Measurements from ENCODE around the gene HOXC5.

The HOXC5 gene

DNA sequence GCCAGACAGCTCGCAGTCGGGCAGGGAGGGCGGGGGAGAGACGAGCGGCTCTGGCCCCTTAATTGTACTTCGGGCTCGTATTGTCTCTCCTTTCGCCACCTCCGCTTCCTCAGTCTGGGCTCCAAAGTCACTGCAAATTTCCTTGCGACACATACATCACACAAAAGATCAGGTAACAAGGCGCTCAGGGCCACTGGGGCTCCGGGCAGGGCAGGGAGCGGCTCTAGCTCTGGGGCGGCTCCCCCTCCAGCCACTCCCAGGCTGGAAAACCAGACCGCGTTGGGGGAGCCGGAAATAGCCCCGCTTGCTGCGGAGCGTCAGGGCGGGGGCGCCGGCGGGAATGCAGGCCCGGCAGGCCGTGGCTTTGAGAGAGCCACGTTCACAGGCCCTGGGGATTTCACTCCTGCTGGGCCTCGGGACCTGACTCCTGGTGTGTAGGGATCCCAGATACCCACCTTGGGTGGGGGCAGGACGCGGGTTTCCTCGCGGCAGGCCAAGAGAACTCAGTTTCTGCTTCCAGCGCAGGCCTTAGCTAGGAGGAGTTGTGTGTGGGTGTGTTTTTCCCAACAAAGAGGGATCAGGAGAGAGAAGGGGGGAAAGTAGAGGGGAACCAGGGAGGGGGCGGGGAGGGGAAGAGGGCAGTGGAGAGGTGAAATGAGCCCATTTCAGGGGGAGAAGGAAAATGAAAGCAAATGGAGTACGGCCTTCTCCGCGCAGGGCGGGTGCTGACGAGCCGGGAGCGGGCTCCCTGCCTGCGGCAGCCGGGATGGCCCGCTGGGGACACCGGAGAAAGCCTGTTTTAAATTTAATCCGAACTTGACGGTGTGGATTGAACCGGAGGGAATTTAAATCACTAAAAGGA is 37.2 kb upstream of the HOXC5 start:
- no peak for DNase-seq (ENCODE audit: low read depth)

DNA sequence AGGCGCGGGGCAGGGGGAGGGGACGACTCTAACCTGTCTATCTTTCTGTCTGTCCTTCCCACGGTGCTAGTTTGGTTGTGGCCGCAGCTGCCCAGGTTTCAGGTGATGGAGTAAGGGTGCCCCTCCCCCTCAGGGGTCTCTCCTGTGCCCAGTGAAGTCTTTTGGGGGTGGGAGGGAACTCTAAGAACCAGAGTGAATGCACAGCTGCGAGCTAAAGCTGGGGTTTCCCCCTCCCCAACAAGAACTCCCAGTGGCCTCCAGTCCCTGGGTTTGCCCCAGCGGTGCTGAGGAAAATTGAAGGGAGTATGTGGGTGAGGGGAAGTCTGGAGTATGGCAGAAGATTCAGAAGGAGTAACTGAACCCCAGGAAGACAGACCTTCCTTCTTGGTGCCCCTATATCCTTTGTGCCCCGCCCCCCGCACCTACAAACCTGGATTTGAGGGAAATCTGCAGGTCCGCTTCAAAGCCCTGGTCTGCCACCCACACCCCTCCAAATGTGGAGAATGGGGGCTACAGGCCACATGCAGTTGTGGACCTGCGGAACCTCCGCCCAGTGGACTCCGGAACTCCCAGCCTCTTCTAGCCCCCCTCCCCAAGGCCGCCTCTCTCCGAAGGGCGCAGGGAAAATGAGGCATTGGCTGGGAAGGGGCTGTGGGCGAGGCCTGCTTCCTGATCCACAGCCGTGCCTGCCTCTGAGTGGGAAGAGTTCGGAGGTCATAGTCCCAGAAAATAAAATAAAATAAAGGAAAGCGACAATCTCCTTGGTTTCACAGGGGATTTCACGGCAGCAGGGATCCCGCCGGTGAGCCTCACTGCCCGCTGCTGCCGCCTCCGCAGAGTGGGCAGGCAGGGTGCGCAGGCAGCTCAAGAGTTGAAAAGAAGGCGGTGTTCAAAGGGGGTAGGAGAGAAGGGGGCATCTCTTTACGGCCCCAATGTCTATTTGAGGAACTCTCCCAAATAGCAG is 36.3 kb upstream of the HOXC5 start:
- no peak for DNase-seq (ENCODE audit: low read depth)

DNA sequence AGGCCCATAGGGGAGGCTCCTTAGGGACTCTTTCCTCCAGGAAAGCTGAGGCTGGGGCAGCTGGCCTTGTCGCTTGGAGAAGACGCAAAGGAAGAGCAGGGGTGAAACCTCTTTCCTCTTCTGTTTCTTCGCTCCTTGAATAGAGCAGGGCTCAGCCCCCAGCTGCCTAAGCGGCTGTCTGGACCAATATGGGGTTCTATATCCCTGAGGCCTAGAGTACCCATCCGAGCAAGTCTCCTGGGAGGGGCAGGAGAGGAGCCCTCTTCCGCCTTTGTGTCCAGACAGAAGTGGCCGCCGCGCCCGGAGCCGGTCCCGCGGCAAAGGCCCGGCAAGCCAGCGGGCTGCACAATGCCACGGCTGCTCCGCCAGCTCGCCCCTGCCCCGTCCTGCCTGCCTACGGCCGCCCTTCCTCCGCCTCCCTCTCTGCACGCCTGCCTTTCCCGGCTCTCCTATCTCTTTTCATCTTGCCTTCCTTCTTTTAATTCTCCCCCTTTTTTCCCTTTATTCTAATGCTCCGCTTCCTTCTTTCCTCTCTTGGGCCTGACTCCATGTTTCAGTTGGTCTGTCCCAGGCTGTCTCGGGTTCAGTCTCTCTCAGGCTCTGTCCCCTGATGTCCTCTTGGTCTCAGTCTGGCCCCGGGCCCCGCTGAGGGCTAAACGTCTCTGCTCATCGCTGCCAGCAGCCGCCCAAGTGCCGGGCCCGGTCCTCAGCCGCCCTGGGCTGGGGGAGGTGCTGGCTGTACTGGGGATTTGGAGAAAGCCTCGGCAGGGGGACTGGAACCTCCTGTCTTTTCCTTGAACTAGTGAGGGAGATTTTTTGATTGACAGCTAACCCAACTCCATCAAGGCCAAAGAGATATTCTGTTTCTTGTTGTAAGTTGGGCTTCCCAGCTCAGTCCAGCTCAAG is 35.4 kb upstream of the HOXC5 start:
- no peak for DNase-seq (ENCODE audit: low read depth)

DNA sequence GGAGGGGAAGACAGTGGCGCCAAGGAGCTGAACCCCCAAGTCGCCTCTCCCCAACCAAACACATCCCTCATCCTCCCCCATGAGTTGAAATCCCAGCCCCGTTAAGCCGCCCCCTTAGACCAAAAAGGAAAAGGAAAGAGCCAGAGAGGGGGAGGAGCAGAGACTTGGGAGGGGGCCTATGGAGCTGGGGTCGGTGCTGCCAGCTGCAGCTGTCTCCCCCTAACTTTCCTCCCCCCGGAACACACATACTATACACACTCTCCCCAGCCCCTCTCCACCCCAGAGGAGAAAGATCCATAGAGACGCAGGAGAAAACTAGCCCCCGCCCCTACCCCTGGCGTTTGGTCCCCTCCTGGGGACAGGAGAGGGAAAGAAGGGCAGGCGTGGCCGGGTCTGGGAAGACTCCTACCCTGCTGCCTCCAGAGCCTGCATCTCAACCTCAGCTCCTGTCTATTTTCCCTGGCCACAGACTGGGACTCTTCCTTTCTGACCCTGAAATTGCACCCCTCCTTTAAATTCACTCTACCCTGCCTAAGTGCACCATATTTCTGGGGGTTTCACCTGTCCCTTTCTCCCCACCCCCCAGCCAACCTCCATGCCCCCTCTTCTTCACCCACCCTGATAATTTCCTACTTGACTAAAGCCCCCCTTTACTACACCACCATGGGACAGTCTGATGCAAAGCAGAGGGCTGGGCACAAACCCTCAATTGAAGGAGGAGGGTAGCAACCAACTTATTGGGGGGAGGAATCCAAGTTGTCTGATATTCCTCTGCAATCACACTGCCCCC is 34.5 kb upstream of the HOXC5 start:
- DNase-seq (ENCODE audit: low read depth) = no peak

DNA sequence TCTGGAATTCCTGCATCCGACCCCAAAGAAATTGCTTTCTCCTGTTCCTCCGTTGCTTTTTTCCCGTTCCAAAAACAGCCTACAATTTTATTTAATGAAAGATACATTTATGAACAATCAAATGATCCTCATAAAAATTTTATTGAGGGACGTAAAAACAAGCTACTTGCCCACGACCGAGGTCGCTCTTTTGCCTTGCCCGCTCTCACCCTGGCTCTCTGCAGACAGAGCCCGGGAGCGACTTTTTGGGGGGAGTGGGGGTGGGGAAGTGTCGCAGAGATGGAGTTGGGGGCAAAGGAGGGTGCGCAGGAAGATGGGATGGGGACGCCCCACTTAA is 34.0 kb upstream of the HOXC5 start:
- no peak for DNase-seq (ENCODE audit: low read depth)

DNA sequence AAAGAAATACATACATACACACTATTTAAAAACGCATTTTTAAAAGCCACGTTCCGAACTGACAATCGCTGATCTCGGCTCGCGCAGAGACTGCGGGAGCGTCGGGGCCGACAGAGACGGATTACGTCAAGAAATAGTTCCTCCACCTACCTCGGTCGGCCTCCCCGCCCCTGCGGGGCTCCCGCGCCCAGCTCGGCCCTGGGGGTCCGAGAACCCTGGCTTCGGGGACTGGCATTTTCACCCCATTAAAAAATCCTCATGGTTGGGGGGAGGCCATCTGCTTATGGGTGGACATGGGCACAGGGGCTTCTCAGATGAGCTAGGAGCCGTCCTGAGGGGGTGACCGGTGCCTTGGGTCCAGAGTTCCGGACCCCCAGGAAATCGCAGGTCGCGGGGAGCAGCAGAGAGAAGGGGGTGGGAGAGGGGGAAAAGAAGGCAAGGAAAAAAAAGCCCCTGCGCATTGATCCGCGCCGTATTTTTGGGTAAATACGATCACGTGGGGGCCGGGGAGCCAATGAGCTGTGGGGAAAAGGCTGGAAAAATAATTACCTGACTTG is 33.2 kb upstream of the HOXC5 start:
- DNase-seq (ENCODE audit: low read depth) = no peak

DNA sequence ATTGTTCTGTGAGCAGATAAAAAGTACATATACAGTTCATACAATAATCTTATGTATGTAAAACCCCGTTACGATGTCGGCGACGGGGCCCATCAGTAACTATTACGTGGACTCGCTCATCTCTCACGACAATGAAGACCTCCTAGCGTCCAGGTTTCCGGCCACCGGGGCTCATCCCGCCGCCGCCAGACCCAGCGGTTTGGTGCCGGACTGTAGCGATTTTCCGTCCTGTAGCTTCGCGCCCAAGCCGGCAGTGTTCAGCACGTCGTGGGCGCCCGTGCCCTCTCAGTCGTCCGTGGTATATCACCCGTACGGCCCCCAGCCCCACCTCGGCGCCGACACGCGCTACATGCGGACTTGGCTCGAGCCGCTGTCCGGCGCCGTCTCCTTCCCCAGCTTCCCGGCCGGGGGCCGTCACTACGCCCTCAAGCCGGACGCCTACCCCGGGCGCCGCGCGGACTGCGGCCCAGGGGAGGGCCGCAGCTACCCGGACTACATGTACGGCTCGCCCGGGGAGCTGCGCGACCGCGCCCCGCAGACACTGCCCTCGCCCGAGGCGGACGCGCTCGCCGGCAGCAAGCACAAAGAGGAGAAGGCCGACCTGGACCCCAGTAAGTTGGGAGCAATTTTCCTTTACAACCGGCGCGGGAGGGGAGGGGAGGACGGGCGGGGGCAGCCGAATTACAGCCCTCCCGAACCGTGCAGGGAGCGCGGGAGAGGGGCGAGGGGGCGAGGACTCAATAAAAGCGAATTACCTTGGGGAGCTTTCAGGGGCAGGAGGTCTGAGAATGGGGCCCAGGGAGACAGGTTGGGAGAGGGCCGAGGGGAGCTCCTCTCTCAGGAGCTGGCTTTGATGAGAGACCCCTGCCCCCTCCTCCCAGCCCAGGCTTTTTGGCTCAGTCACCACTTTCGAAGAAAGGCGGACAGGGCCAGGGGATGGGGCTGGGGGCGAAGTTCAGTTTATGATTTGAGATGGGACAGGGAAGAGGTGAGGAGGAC is 32.4 kb upstream of the HOXC5 start, which contains the start of gene HOXC9:
Gene HOXC9, plus strand, starts transcription at position 46 of the 999 bp plus-strand sequence. Its CDS starts 28 bp downstream, at position 74.
- DNase-seq (ENCODE audit: low read depth) = no peak

DNA sequence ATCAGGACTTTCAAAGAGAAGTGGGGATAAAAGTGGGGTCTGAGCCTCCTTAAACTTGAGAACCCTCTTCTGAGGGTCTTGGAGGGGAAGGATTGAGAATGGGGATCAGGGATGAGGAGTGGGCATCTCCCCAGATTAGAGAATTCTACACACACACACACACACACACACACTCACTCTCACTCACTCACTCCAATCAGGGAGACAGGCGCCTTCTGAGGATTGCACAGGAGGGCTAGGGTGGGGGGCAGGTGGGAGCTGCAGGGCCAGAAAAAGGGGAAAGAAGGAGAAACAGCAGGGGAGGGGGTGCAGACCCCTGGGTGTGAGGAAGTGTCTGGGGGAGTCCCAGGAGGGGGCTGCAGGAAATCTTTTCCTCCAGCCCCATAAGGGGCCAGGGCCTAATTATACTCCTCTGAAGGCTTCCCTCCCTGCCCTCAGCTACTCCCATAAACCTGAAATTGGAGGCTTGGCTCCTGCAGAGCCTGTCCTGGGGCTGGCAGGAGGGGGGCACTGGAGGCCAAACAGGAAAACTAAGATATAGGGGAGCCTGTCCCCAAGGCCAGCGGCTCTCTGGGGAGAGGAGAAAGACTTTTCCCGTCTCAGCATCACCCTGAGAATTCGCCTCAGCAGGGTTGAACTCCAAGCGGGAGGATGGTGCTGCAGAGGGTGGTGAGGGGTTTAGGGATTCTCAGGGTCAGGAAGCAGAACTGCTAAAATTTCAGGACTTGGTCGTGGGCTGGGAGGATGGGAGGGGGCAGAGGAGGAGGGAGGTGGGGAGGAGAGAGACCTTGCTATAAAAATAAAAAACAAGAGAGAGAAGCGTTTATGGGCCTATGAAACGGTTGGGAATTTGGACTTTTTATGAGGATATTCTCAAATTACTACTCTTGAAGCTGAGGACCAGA is 31.3 kb upstream of the HOXC5 start:
- DNase-seq (ENCODE audit: low read depth) = no peak

DNA sequence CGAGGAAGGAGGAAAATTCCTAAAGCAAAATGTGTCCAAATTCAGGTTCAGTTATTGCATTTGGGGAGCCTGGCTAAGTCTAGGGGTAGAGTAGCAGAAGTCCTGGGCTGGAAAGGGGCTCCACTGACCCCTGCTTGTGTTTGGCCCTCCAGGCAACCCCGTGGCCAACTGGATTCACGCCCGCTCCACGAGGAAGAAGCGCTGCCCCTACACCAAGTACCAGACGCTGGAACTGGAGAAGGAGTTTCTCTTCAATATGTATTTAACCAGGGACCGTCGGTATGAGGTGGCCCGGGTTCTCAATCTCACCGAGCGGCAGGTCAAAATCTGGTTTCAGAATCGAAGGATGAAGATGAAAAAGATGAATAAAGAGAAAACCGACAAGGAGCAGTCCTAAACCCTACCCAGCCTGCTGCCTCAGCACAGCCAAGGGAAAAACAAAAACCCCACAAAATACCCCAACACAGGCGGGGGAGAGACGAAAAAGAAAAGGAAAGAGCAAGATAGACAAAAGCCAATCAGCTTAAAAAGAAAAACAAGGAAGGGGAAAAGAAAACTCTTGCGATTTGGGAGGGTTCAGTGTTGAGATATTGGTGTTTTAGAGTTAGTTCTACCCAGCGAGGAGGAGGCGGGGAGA is 30.5 kb upstream of the HOXC5 start:
- DNase-seq (ENCODE audit: low read depth) = no peak

DNA sequence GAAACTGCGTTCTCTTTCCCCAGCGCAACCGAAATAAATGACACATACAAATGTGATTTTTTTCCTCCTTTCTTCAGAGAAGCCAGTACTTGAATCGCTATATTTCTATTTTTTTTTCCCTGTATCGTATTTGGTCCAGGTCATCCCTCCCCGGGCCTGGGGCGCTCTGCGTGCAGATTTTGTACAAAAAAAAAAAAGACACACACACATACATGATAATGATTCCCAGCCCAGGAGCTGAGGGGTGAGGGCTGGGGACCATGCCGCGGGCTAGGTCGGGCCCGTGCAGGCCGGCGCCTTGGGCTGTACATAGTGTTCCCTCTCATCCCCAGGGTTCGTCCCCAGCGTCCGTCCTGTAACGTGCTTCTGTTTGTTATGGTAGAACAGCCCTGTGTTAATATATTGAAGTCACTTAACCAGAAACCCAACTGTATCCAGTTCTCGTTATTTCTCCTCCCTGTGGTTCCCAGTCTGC is 29.9 kb upstream of the HOXC5 start:
- DNase-seq (ENCODE audit: low read depth) = no peak

DNA sequence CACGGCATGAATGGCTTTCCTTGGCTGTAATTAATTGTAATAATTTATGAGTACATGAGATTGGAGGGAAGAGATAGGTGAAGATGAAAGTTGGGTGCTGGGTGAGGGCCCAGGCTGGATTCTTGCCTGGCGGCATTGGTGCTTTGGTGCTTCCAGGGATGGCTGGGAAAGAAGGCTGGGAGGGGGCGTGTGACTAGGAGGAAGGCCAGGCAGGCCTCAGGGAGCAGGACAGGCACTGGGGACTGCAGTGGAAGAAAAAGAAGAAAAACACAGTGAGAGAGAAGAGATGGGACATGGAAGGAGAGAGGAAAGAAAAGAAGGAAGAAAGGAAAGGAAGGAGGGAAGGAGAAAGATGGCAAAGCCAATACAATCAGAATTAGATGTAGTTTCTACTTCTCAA is 29.2 kb upstream of the HOXC5 start:
- DNase-seq (ENCODE audit: low read depth) = no peak

DNA sequence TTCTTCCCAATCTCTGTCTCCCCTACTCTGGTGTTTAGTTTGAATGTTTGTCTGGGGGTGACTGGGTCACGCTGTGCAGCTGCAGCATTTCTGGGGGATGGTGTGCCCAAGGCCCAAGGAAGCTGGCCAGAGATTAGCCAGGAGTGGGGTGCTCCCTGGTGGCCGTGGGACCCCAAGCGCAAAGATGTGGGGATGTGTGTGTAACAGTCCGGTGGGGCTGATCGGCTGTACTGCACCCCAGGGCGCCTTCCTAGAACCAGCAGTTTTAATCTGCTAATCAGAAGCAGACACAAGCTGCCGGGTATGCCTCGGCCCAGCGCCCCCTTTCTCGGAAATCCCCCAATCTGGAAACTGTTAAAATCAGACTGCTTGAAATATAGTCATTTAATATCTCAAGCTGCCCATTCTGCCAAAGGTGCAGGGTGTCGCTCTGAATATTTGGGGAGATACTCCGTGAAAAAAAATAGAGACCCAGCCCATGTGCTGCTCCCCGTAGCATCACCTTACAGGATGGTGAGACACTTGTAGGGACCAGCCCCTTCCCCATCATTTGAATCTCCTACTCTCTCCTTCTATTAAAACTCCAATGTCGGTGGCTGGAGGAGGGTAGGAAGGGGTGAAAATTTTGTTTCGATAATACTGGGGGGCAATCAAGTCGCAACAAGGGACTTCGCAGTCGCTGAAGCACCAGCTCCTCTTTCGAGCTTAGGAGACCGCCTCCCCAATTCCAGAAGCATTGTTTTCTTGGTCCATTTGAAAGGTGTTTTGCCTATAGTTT is 28.6 kb upstream of the HOXC5 start:
- DNase-seq (ENCODE audit: low read depth) = no peak

DNA sequence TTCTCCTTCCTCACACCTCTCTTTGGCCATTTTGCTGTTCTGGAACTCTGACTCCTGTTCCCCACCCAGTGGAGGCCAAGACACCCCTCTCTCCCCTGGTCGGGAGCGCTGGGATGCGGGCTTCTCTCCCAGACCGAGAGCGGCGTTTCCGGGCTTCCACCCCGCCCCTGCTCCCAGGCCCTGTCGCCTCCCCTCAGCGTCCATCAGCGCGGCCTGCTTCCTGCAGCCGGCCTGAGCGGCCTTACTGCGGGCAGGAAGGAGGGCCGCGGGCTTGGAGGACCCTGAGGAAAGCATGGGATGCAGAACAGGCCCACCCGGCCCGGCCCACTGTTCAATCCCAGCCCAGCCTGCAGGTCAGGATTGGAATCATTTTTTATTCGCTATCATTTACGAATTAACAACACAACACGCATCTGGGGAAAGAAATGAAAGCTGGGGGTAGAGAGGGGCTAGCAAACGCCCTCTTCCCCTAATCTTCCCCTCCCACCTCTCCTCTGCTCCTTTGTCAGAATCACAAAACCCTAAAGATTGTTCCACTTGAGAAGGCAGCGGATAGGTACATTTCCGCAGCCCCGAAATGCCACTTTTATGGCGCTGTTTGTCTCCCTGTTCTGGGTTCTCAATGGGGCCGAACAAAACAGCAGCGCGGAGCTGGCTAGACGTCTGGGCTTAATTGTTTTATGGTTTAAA is 27.9 kb upstream of the HOXC5 start:
- no peak for DNase-seq (ENCODE audit: low read depth)

DNA sequence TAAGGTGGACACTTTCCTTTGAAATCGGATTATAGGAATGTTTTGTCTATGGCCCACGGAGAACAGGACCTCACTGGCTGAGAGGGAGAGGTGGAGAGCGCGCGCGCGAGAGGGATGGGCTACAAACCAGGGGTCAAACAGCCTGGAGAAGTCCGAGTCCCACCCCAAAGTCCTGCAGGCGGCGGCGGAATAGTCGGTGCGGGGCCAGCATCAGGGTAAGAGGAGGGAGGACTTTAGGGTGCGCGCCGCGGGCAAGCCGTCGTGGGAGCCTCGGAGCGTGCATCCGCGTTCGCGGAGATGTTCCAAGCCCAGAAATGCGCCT is 27.4 kb upstream of the HOXC5 start:
- no peak for DNase-seq (ENCODE audit: low read depth)

DNA sequence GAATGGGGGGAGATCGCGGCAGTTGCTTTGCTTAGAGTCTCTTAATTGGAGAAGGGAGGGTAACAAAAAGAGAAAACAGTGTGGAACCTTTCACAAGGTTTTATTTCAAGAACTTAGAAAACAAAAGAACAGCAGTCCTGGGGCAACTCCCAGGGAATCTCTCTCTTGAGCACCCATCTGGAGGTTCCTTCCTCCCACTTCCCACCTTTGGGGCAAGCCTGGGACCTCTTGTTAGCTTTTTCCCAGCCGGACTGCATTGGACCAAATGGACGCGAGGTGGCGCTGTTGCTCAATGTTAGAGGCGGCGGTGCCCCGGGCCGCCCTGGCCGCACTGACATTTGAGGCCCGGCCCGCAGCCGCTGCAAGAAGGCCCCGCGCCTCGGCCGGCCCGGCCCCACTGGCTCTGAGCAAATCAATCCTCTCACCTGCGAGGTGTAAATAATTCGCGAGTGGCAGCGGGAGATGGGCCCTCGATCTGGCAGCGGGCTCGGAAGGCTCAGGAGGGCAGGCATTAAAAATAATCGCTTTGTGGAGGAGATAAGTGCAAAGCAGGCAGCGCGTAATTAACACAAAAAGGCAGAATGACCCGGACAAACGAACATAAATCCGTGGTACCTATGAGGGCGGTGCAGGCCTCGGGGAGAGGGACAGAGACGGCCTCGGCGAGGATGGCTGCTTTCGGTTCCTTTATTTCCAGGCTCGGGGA is 26.8 kb upstream of the HOXC5 start:
- peak; percentile 83 for DNase-seq (ENCODE audit: low read depth)

Data from stimulated activated CD8-positive, alpha-beta memory T cell treated with anti-CD3 and anti-CD28 coated beads, Interleukin-15, amount 100 ng/mL, for 1 hour (primary cell).